Measurements from ENCODE around the gene SIPA1L3.

SIPA1L3 gene

DNA sequence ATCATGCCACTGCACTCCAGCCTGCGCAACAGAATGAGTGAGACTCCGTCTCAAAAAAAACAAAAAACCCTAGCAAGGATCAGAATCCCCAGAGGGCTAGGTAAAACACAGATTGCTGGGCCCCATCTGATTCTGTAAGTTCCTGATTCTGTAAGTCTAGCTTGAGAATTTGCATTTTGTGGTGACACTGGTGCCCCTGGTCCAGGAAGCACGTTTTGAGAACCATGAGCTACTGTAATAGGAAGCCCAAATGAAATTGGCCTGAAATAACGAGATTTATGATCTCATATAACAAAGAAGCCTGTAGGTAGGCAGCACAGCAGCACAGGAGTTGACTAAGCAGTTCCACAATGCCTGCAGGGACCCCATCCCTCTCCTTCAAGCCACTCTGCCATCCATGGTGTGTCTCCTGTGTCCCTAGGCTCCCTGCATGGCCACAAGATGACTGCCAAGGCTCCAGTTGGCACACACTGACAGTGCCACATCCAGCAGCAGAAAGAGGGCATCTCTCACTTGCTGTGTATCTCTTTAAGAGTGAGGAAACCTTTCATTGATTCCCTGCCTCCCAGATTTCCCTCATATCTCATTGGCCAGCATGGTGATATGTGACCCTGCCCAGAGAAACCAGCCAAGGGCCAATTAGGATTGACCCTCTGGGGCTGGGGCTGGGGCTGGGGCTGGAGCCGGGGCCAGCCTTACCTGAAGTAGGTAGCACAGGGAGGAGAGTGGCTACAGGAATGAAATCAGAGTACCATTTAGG lies 21.7 kb downstream of the SIPA1L3 start:
- H3K4me3 ChIP-seq (ENCODE audit: low read length): no peak overlapping the region
- DNase-seq (ENCODE audit: low read depth): no peak
- TF ChIP-seq, protein P1, sequence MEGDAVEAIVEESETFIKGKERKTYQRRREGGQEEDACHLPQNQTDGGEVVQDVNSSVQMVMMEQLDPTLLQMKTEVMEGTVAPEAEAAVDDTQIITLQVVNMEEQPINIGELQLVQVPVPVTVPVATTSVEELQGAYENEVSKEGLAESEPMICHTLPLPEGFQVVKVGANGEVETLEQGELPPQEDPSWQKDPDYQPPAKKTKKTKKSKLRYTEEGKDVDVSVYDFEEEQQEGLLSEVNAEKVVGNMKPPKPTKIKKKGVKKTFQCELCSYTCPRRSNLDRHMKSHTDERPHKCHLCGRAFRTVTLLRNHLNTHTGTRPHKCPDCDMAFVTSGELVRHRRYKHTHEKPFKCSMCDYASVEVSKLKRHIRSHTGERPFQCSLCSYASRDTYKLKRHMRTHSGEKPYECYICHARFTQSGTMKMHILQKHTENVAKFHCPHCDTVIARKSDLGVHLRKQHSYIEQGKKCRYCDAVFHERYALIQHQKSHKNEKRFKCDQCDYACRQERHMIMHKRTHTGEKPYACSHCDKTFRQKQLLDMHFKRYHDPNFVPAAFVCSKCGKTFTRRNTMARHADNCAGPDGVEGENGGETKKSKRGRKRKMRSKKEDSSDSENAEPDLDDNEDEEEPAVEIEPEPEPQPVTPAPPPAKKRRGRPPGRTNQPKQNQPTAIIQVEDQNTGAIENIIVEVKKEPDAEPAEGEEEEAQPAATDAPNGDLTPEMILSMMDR (conservative IDR thresholded peaks at IDR 0.05; ENCODE audit: low read length): no peak

DNA sequence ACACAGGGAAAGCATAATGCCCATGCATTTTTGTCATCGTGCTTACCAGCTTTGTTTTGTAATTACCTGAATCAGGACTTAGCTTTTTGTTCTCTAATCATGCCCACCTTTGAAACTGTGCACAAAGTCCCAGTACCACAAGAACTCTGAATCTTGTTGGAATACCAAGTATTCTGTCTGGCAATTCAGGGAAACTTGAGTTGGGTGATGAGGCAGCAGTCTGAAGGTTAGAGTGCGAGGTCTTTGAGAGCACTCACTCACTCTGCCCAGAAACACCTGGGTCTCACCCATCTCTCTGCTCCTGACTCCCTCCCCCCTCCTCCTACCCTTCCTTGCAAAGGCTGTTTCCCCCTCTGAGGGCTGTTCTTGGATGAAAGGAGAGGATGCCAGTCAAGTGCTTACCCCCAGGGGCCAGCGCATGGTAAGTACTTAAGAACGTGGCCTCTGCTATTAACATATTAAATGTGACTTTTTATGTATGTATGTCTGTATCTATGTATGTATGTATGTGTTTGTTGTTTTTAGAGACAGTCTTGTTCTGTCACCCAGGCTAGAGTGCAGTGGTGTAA lies 22.4 kb downstream of the SIPA1L3 start:
- TF ChIP-seq, protein P1 (conservative IDR thresholded peaks at IDR 0.05; ENCODE audit: low read length): no peak
- no peak for DNase-seq (ENCODE audit: low read depth)
- H3K4me3 ChIP-seq (ENCODE audit: low read length): no peak overlapping the region

DNA sequence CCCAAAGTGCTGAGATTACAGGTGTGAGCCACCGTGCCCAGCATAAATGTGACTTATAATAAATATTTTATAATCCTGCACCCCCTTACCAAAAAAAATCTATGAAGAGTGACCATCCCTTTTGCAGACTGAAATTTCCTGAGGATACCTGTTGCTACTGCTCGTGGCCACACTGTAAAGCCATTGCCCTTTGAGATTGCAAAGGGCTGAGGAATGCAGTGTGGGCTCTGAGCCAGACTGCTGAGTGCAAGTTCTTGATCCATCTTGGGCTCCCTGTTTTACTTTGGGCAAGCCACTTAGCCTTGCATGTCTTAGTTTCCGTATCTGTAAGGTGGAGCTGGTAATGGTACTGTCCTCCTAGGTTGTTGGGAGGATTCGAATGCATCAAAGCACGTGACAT lies 23.4 kb downstream of the SIPA1L3 start:
- TF ChIP-seq, protein P1 (conservative IDR thresholded peaks at IDR 0.05; ENCODE audit: low read length): no peak
- no peak for DNase-seq (ENCODE audit: low read depth)
- no peak overlapping the region for H3K4me3 ChIP-seq (ENCODE audit: low read length)

DNA sequence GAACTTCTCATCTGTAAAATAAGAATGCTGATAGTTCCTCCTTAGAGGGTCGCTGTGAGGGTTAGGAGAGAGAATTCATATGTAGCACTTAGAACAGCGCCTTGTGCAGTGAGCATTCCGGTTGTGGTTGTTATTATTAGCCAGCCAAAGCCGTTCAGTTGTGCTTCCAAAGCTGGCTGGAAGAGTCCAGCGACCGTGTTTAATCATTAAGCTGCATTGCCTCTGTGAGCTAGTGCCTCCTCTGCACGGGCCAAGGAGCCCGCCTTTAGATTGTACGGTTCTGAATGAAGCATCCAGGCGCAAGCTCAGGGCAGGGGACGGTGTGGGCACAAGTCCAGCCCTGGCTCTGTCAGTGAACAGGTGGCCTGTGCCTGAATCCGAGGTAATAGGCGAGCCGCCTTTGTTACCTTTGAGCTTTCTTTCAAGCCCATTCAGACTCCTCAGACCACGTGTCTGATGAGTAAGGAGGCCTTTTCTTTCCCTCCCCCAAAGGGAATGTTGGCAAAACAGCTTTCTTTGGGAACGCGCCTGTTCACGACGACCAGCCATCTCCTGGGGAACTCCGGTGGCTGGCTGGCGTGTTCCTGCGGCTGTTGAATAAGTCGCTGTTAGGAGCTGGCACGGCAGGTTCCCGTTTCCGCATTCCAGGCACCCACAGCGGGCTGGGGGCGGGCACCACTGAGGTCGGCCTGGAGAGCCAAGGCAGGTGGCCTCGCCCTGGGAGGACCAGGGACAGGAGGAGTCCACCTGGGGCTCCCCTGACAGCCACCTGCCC lies 25.1 kb downstream of the SIPA1L3 start:
- peak overlapping the region; percentile 38 for H3K4me3 ChIP-seq (ENCODE audit: low read length)
- TF ChIP-seq, protein P1 (conservative IDR thresholded peaks at IDR 0.05; ENCODE audit: low read length): peak; percentile 29
- peak; percentile 58 for DNase-seq (ENCODE audit: low read depth)

DNA sequence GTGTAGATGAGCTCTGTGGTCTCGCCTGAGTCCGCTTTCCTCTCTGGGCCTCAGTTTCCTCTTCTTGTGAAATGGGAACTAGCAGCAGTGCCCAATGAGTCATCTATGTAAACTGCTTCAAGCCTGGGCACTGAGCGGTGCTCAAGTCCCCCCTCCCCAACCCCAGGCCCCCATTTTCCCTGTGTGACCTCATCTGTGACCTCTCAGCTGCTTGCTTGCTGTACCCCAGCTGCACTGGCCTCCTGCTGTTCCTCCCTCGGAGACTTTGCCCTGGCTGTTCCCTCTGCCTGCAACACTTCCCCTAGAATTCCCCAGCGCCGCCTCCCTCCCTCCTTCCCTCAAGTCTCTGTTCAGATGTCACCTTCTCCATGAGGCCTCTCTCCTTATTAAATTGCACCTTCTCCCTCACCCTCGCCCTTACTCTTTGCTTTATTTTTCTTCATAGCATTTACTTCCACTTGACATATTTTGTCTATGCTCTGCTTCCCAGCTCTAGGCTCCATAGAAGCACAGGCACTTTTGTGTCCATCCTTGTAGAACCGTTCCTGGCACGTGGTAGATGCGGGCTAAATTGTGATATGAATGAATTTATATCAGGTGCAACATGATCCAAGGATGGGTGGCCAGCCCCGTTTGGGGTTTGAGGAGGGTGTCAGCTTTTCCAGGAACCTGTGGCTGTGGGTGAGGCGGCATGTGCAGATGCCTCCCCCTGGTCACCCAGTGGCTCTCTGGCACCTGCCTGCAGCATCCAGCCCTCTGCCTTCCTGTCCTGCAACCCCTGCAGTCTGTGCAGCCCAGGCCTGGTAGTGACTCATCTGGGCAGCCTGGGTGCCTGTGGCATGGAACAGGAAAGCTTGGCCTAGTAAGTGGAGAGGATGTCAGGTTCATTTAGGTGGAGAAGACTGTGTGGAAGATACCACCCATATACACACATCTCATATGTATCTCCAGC lies 26.3 kb downstream of the SIPA1L3 start:
- H3K4me3 ChIP-seq (ENCODE audit: low read length): no peak overlapping the region
- TF ChIP-seq, protein P1 (conservative IDR thresholded peaks at IDR 0.05; ENCODE audit: low read length): no peak

DNA sequence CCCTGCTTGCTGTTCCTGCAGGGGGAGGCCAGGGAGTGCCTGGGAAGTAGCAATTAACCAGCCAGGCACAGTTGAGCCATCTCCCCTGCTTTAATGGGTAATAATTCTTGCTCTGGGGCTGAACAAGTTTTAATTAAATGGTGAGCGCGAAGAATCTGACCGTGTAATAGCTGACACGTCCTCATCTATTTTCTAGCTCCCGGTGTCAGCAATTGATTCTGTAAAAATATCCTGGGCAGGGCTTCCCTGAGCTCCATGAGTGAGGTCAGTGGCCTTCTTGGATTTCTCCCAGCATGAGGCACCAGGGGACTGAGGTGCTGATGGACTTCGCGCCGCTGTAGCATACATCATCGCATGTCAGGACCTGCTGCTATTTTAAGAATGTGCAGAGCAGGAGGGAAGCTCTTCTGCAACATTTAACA lies 26.9 kb downstream of the SIPA1L3 start:
- peak; percentile 59 for DNase-seq (ENCODE audit: low read depth)
- TF ChIP-seq, protein P1 (conservative IDR thresholded peaks at IDR 0.05; ENCODE audit: low read length): no peak
- H3K4me3 ChIP-seq (ENCODE audit: low read length): no peak overlapping the region

More for the DNA sequence above, 26.3 kb downstream of the SIPA1L3 start:
- peak; percentile 35 for DNase-seq (ENCODE audit: low read depth)

All from AG10803 (cell line).